GM23338 (cell line): ENCODE results near the gene DPP10. TPM values are rescaled to one million over a fixed set of nuclear protein-coding genes. Genes with fewer than 3 reads are reported as not detected.

Source experiments
- ATAC-seq: fragments of 200-7000 bp; cut with Tn5 transposase; 3 replicates; pipeline ENCODE4 v1.9.1; 2020
- DNase-seq: peaks from one replicate; pipeline ENCODE4 v3.0.0-alpha.2; 2015; ENCODE audit warnings: low spot score
- H2AFZ ChIP-seq: fragments of 200-600 bp; sonication (generic); 2 replicates; pipeline ENCODE4 v1.8.0; 2016; ENCODE audit warnings: antibody characterized with exemption, mild to moderate bottlenecking, moderate library complexity
- H3F3A ChIP-seq: fragments of 200-600 bp; sonication (generic); replicated peaks from 2 replicates; pipeline ENCODE4 v1.8.0; 2017; ENCODE audit warnings: antibody characterized with exemption, mixed run types, low read depth
- H3K27ac ChIP-seq: fragments of 200-600 bp; sonication (generic); 2 replicates; pipeline ENCODE4 v1.6.1; 2016; ENCODE audit warnings: low read depth
- H3K27me3 ChIP-seq: fragments of 200-600 bp; sonication (generic); 2 replicates; pipeline ENCODE4 v1.8.0; 2016; ENCODE audit warnings: mild to moderate bottlenecking, mixed run types, moderate library complexity; ENCODE audit not compliant: insufficient read depth
- H3K36me3 ChIP-seq: fragments of 200-600 bp; sonication (generic); 2 replicates; pipeline ENCODE4 v1.8.0; 2016; ENCODE audit warnings: mild to moderate bottlenecking; ENCODE audit not compliant: insufficient read depth
- H3K4me1 ChIP-seq: fragments of 200-600 bp; sonication (generic); 2 replicates; pipeline ENCODE4 v1.8.0; 2016; ENCODE audit warnings: mild to moderate bottlenecking, moderate library complexity; ENCODE audit not compliant: insufficient read depth
- H3K4me2 ChIP-seq: fragments of 200-600 bp; sonication (generic); 2 replicates; pipeline ENCODE4 v1.7.1; 2017; ENCODE audit warnings: mixed run types
- H3K4me3 ChIP-seq: fragments of 200-600 bp; sonication (generic); 2 replicates; pipeline ENCODE4 v1.6.1; 2016; ENCODE audit warnings: mixed run types
- H3K79me2 ChIP-seq: fragments of 200-600 bp; sonication (generic); replicated peaks from 2 replicates; pipeline ENCODE4 v1.8.0; 2017; ENCODE audit warnings: mild to moderate bottlenecking; ENCODE audit not compliant: insufficient read depth
- H3K9me2 ChIP-seq: fragments of 200-600 bp; sonication (generic); 2 replicates; pipeline ENCODE4 v1.8.0; 2017; ENCODE audit not compliant: insufficient read depth
- H4K20me1 ChIP-seq: fragments of 200-600 bp; sonication (generic); replicated peaks from 2 replicates; pipeline ENCODE4 v1.8.0; 2017; ENCODE audit warnings: mild to moderate bottlenecking; ENCODE audit not compliant: insufficient read depth
- H3K27ac Mint-ChIP-seq: 2 replicates; pipeline ENCODE4 v1.8.0; 2020; ENCODE audit warnings: inconsistent platforms, mild to moderate bottlenecking, moderate library complexity, mixed read lengths
- H3K27me3 Mint-ChIP-seq: 3 replicates; pipeline ENCODE4 v1.8.0; 2022; ENCODE audit warnings: low read depth, mild to moderate bottlenecking, moderate library complexity, mixed read lengths, inconsistent platforms; ENCODE audit not compliant: insufficient read depth, poor library complexity
- H3K36me3 Mint-ChIP-seq: 3 replicates; pipeline ENCODE4 v1.8.0; 2021; ENCODE audit warnings: low read depth, mild to moderate bottlenecking, inconsistent platforms, moderate library complexity, mixed read lengths
- H3K4me1 Mint-ChIP-seq: 3 replicates; pipeline ENCODE4 v1.8.0; 2020; ENCODE audit warnings: mild to moderate bottlenecking, inconsistent platforms, mixed read lengths
- H3K4me3 Mint-ChIP-seq: 3 replicates; pipeline ENCODE4 v1.8.0; 2021; ENCODE audit warnings: moderate library complexity, mild to moderate bottlenecking, inconsistent platforms, mixed read lengths
- H3K9me3 Mint-ChIP-seq: 3 replicates; pipeline ENCODE4 v1.8.0; 2020; ENCODE audit warnings: moderate library complexity, mild to moderate bottlenecking, inconsistent platforms, mixed read lengths
- CREB1 ChIP-seq: fragments of 250-450 bp; sonication (Bioruptor Pico); IDR thresholded peaks from 2 replicates; pipeline ENCODE4 v1.5.0; 2020; ENCODE audit warnings: low read depth, mild to moderate bottlenecking, moderate library complexity
- EZH2phosphoT487 ChIP-seq: fragments of 200-600 bp; sonication (generic); IDR thresholded peaks from one replicate; pipeline ENCODE4 v1.8.1; 2018; ENCODE audit warnings: antibody characterized with exemption; ENCODE audit not compliant: unreplicated experiment
- JUNB ChIP-seq: IDR thresholded peaks from one replicate; pipeline ENCODE4 v1.6.1; 2016; ENCODE audit warnings: antibody characterized with exemption; ENCODE audit not compliant: unreplicated experiment
- POLR2AphosphoS5 ChIP-seq: IDR thresholded peaks from 2 replicates; pipeline ENCODE4 v1.6.1; 2016; ENCODE audit warnings: antibody characterized with exemption, low read depth
- STAT1 ChIP-seq: IDR thresholded peaks from one replicate; pipeline ENCODE4 v1.6.1; 2016; ENCODE audit warnings: antibody characterized with exemption; ENCODE audit not compliant: unreplicated experiment
- ZNF114 ChIP-seq: fragments of 250-450 bp; sonication (Bioruptor Pico); IDR thresholded peaks from 2 replicates; pipeline ENCODE4 v1.5.0; 2020; ENCODE audit warnings: mild to moderate bottlenecking, moderate library complexity
- ZNF331 ChIP-seq: fragments of 250-450 bp; sonication (Bioruptor Pico); IDR thresholded peaks from 2 replicates; pipeline ENCODE4 v1.5.0; 2020; ENCODE audit warnings: low read depth, mild to moderate bottlenecking, moderate library complexity
- polyA plus RNA-seq: library from polyadenylated mRNA; unstranded; fragments of >200 nt; fragmentation: Nextera tagmentation; extraction: Ambion mirVana; gene quantifications from 2 replicates; pipeline ENCODE4 v1.2.1, GENCODE V29; 2016
- total RNA-seq: library from RNA; depleted of rRNA; stranded (reverse); fragments of >200 nt; shearing (Covaris generic); gene quantifications from 2 replicates; pipeline ENCODE4 v1.2.3, GENCODE V29; 2014
- TF ChIP-seq, protein P1 (sequence below): fragments of 250-450 bp; sonication (Bioruptor Pico); IDR thresholded peaks from 2 replicates; pipeline ENCODE4 v1.5.0; 2020; ENCODE audit warnings: mild to moderate bottlenecking, moderate library complexity
- TF ChIP-seq, protein P2 (sequence below), 2 experiments: fragments of 200-600 bp in 1 of 2; sonication (generic) in 1 of 2; conservative IDR thresholded peaks; 2 replicates each; pipeline versions ENCODE4 v1.5.1 to v1.6.1; 2016 to 2017; ENCODE audit warnings: antibody characterized with exemption in 2 of 2, low read depth in 2 of 2, mild to moderate bottlenecking in 2 of 2, moderate library complexity in 1 of 2
- TF ChIP-seq, protein P3 (sequence below): IDR thresholded peaks from 2 replicates; pipeline ENCODE4 v1.6.1; 2016; ENCODE audit warnings: antibody characterized with exemption
- TF ChIP-seq, protein P4 (sequence below): IDR thresholded peaks from one replicate; pipeline ENCODE4 v1.6.1; 2018; ENCODE audit warnings: antibody characterized with exemption; ENCODE audit not compliant: unreplicated experiment

DPP10 gene
- total and polyA plus RNA-seq, 2 experiments from 2014 or later: 3.6 to 14.8 TPM

DNA sequence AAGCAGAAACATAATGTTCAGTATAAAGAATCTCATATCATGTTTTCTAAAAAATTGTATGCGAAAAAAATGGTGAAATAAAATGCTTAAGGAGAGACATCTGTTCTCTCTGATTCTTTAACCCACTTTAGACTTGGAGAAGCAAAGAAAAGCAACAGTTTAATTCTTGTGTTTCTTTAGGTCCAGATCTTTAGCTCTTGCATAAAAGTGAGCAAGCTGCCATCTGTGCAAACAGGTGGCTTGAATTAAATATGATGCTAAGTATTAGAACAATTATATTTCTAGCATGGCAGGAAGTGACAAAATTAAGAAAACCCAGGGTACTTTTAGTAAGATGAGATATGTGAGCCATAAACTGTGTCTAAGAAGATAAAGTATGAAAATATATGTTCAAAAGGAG, 1038.3 kb downstream of the DPP10 start (continued):
- TF ChIP-seq, protein P1, sequence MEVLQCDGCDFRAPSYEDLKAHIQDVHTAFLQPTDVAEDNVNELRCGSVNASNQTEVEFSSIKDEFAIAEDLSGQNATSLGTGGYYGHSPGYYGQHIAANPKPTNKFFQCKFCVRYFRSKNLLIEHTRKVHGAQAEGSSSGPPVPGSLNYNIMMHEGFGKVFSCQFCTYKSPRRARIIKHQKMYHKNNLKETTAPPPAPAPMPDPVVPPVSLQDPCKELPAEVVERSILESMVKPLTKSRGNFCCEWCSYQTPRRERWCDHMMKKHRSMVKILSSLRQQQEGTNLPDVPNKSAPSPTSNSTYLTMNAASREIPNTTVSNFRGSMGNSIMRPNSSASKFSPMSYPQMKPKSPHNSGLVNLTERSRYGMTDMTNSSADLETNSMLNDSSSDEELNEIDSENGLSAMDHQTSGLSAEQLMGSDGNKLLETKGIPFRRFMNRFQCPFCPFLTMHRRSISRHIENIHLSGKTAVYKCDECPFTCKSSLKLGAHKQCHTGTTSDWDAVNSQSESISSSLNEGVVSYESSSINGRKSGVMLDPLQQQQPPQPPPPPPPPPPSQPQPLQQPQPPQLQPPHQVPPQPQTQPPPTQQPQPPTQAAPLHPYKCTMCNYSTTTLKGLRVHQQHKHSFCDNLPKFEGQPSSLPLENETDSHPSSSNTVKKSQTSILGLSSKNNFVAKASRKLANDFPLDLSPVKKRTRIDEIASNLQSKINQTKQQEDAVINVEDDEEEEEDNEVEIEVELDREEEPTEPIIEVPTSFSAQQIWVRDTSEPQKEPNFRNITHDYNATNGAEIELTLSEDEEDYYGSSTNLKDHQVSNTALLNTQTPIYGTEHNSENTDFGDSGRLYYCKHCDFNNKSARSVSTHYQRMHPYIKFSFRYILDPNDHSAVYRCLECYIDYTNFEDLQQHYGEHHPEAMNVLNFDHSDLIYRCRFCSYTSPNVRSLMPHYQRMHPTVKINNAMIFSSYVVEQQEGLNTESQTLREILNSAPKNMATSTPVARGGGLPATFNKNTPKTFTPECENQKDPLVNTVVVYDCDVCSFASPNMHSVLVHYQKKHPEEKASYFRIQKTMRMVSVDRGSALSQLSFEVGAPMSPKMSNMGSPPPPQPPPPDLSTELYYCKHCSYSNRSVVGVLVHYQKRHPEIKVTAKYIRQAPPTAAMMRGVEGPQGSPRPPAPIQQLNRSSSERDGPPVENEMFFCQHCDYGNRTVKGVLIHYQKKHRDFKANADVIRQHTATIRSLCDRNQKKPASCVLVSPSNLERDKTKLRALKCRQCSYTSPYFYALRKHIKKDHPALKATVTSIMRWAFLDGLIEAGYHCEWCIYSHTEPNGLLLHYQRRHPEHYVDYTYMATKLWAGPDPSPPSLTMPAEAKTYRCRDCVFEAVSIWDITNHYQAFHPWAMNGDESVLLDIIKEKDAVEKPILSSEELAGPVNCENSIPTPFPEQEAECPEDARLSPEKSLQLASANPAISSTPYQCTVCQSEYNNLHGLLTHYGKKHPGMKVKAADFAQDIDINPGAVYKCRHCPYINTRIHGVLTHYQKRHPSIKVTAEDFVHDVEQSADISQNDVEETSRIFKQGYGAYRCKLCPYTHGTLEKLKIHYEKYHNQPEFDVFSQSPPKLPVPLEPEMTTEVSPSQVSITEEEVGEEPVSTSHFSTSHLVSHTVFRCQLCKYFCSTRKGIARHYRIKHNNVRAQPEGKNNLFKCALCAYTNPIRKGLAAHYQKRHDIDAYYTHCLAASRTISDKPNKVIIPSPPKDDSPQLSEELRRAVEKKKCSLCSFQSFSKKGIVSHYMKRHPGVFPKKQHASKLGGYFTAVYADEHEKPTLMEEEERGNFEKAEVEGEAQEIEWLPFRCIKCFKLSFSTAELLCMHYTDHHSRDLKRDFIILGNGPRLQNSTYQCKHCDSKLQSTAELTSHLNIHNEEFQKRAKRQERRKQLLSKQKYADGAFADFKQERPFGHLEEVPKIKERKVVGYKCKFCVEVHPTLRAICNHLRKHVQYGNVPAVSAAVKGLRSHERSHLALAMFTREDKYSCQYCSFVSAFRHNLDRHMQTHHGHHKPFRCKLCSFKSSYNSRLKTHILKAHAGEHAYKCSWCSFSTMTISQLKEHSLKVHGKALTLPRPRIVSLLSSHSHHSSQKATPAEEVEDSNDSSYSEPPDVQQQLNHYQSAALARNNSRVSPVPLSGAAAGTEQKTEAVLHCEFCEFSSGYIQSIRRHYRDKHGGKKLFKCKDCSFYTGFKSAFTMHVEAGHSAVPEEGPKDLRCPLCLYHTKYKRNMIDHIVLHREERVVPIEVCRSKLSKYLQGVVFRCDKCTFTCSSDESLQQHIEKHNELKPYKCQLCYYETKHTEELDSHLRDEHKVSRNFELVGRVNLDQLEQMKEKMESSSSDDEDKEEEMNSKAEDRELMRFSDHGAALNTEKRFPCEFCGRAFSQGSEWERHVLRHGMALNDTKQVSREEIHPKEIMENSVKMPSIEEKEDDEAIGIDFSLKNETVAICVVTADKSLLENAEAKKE (CRISPR knock-in tag): no peak
- TF ChIP-seq, protein P2, sequence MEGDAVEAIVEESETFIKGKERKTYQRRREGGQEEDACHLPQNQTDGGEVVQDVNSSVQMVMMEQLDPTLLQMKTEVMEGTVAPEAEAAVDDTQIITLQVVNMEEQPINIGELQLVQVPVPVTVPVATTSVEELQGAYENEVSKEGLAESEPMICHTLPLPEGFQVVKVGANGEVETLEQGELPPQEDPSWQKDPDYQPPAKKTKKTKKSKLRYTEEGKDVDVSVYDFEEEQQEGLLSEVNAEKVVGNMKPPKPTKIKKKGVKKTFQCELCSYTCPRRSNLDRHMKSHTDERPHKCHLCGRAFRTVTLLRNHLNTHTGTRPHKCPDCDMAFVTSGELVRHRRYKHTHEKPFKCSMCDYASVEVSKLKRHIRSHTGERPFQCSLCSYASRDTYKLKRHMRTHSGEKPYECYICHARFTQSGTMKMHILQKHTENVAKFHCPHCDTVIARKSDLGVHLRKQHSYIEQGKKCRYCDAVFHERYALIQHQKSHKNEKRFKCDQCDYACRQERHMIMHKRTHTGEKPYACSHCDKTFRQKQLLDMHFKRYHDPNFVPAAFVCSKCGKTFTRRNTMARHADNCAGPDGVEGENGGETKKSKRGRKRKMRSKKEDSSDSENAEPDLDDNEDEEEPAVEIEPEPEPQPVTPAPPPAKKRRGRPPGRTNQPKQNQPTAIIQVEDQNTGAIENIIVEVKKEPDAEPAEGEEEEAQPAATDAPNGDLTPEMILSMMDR (conservative IDR thresholded peaks at IDR 0.05; ENCODE audit: low read depth in 2 of 2): no peak
- TF ChIP-seq ZNF114 (CRISPR knock-in tag) (no peak), EZH2phosphoT487 (no peak), JUNB (no peak)
- TF ChIP-seq, protein P3, sequence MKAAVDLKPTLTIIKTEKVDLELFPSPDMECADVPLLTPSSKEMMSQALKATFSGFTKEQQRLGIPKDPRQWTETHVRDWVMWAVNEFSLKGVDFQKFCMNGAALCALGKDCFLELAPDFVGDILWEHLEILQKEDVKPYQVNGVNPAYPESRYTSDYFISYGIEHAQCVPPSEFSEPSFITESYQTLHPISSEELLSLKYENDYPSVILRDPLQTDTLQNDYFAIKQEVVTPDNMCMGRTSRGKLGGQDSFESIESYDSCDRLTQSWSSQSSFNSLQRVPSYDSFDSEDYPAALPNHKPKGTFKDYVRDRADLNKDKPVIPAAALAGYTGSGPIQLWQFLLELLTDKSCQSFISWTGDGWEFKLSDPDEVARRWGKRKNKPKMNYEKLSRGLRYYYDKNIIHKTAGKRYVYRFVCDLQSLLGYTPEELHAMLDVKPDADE: no peak

DNA sequence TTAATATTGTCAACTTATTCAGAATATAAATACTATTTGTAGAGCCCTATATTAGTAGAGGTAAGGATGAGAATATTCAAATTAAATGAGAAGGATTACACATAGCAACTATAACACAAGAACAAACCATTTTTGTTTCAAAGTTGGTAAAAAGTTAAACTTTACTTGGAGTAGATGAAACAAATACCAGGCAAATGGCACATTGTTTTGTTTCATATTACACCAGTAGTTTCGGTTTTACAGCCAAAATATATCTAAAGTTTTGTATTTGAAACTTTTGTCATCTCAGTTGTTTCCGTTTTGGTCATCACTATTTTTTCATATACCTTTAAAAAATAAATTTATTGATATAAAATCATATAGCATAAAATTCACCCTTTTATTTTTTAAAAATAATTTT, 1039.4 kb downstream of the DPP10 start:
- no peaks in the 10 kb centered on the region for H4K20me1 ChIP-seq
- H3K27me3 ChIP-seq: no peaks in the 10 kb centered on the region
- no peaks in the 10 kb centered on the region for H3F3A ChIP-seq
- no peak for DNase-seq
- peaks cover 1% of the 10 kb centered on the region for H3K27me3 Mint-ChIP-seq
- H3K9me2 ChIP-seq: 0 out of 2 replicates have a peak, but pooled peaks cover 4% of the 10 kb centered on the region
- no peak overlapping the region for H3K27ac Mint-ChIP-seq
- H3K9me3 Mint-ChIP-seq: peaks cover 10% of the 10 kb centered on the region; the same call in 2 of the 3 replicates
- H3K36me3 ChIP-seq: no peaks in the 10 kb centered on the region
- H3K4me2 ChIP-seq: no peak overlapping the region
- no peak overlapping the region for H3K4me3 Mint-ChIP-seq
- no peak overlapping the region for H2AFZ ChIP-seq
- no peaks in the 10 kb centered on the region for H3K79me2 ChIP-seq
- peaks cover 5% of the 10 kb centered on the region; the same call in 2 of the 3 replicates for H3K36me3 Mint-ChIP-seq
- H3K4me1 Mint-ChIP-seq: no peaks in the 10 kb centered on the region
- H3K27ac ChIP-seq: no peak overlapping the region
- no peaks in the 10 kb centered on the region for H3K4me1 ChIP-seq
- ATAC-seq: no peak
- H3K4me3 ChIP-seq: no peak overlapping the region
- TF ChIP-seq STAT1 (no peak), CREB1 (CRISPR knock-in tag) (no peak), POLR2AphosphoS5 (no peak), ZNF331 (CRISPR knock-in tag) (no peak)
- TF ChIP-seq, protein P2 (conservative IDR thresholded peaks at IDR 0.05; ENCODE audit: low read depth in 2 of 2): no peak
- TF ChIP-seq, protein P4, sequence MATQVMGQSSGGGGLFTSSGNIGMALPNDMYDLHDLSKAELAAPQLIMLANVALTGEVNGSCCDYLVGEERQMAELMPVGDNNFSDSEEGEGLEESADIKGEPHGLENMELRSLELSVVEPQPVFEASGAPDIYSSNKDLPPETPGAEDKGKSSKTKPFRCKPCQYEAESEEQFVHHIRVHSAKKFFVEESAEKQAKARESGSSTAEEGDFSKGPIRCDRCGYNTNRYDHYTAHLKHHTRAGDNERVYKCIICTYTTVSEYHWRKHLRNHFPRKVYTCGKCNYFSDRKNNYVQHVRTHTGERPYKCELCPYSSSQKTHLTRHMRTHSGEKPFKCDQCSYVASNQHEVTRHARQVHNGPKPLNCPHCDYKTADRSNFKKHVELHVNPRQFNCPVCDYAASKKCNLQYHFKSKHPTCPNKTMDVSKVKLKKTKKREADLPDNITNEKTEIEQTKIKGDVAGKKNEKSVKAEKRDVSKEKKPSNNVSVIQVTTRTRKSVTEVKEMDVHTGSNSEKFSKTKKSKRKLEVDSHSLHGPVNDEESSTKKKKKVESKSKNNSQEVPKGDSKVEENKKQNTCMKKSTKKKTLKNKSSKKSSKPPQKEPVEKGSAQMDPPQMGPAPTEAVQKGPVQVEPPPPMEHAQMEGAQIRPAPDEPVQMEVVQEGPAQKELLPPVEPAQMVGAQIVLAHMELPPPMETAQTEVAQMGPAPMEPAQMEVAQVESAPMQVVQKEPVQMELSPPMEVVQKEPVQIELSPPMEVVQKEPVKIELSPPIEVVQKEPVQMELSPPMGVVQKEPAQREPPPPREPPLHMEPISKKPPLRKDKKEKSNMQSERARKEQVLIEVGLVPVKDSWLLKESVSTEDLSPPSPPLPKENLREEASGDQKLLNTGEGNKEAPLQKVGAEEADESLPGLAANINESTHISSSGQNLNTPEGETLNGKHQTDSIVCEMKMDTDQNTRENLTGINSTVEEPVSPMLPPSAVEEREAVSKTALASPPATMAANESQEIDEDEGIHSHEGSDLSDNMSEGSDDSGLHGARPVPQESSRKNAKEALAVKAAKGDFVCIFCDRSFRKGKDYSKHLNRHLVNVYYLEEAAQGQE: no peak
